SU-DHL-6 (cell line): ENCODE measurements around the gene PRKN.

Experiments used
- CTCF ChIP-seq: fragments of 200-600 bp; sonication (generic); IDR thresholded peaks from one replicate; pipeline ENCODE4 v1.5.1; 2017; ENCODE audit warnings: antibody characterized with exemption, mild to moderate bottlenecking, low read length, moderate library complexity; ENCODE audit not compliant: insufficient read depth, poor library complexity, severe bottlenecking
- EZH2phosphoT487 ChIP-seq: fragments of 200-600 bp; sonication (generic), shearing (Covaris generic); conservative IDR thresholded peaks from 2 replicates; pipeline ENCODE4 v1.6.1; 2018; ENCODE audit warnings: mild to moderate bottlenecking, antibody characterized with exemption, low read length, moderate library complexity, mixed read lengths

DNA sequence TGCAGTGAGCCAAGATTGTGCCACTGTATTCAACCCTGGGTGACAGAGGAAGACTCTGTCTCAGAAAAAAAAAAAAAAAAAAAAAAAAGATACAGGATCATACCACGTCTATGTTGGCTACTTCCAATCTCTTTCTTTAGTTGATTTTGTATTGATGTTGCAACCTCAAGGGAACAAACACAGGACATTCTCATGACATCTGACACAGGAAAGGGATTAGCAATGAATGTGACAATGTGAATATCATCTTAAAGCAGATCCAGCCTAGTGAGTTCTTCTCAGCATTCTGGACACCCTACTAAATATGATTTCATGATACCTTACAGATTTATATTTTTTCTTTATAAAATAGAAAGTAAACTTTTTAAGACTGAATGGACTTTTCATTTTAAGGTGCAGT is 580.3 kb downstream of the PRKN start:
- TF ChIP-seq CTCF = no peak
- TF ChIP-seq EZH2phosphoT487 = no peak
